HG02840 (cell line): ENCODE results near the gene USP54.

Experiments used
- ATAC-seq: cut with Tn5 transposase; IDR thresholded peaks from one replicate; pipeline ENCODE4 v1.9.1; 2021; ENCODE audit warnings: mild to moderate bottlenecking, moderate library complexity, moderate number of reproducible peaks; ENCODE audit not compliant: unreplicated experiment, low FRiP score

USP54 gene

GRCh38 chr10:73471226-73471625, 119.9 kb downstream of the USP54 start:
- no peak for ATAC-seq

GRCh38 chr10:73469579-73469978, 121.6 kb downstream of the USP54 start:
- no peak for ATAC-seq

GRCh38 chr10:73467206-73467605, 123.9 kb downstream of the USP54 start:
- ATAC-seq = no peak

- no peak for ATAC-seq
These were observed 125.0 kb downstream of the USP54 start for GRCh38 chr10:73465978-73466726.

- ATAC-seq = no peak
These were observed 130.2 kb downstream of the USP54 start for GRCh38 chr10:73460897-73461296.

- no peak for ATAC-seq
These were observed 131.3 kb downstream of the USP54 start for GRCh38 chr10:73459683-73460314.

GRCh38 chr10:73456187-73456890, 134.8 kb downstream of the USP54 start:
- no peak for ATAC-seq

- no peak for ATAC-seq
These were observed 142.0 kb downstream of the USP54 start for GRCh38 chr10:73449113-73449512.

- ATAC-seq = no peak
These were observed 142.8 kb downstream of the USP54 start for GRCh38 chr10:73448384-73448783.
